AG04450 (cell line): ENCODE measurements around the gene PNCK. TPM values are rescaled to one million over a fixed set of nuclear protein-coding genes. Genes with fewer than 3 reads are reported as not detected.

Source experiments
- CTCF ChIA-PET: fragments of 300-600, 350-600 bp; formaldehyde crosslinking; extraction: SDS; loops from one replicate; lab custom pipeline; 2022; ENCODE audit warnings: antibody characterized with exemption, inconsistent platforms; lab: Charles Lee
- POLR2A ChIA-PET: fragments of 350-600 bp; formaldehyde crosslinking; extraction: SDS; loops from one replicate; lab custom pipeline; 2021; ENCODE audit warnings: antibody characterized with exemption, inconsistent platforms; lab: Yijun Ruan, JAX
- DNase-seq: peaks from one replicate; pipeline ENCODE4 v3.0.0-alpha.2; 2011; ENCODE audit warnings: low read depth, low spot score
- H3K27ac ChIP-seq: one replicate; pipeline ENCODE4 v1.5.1; 2012; ENCODE audit warnings: low read depth, low read length, control low read depth
- H3K27me3 ChIP-seq: one replicate; pipeline ENCODE4 v1.6.0; 2012; ENCODE audit warnings: low read length; ENCODE audit not compliant: control insufficient read depth, insufficient read depth
- H3K4me3 ChIP-seq: 2 replicates; pipeline ENCODE4 v1.5.1; 2011; ENCODE audit warnings: mild to moderate bottlenecking, low read depth, low read length, control low read depth
- H3K9me3 ChIP-seq: 2 replicates; pipeline ENCODE4 v1.5.1; 2012; ENCODE audit warnings: low read length; ENCODE audit not compliant: control insufficient read depth, insufficient read depth
- polyA plus RNA-seq: library from polyadenylated mRNA; depleted of rRNA; stranded (reverse); fragments of >200 nt; gene quantifications from 2 replicates; pipeline ENCODE4 v1.2.3, GENCODE V29; 2011
- TF ChIP-seq, protein P1 (sequence below): IDR thresholded peaks from 2 replicates; pipeline ENCODE4 v1.5.1; 2011; ENCODE audit warnings: low read depth, low read length, control low read depth, inconsistent platforms

Gene PNCK
- polyA plus RNA-seq, 1 experiment = not detected

DNA sequence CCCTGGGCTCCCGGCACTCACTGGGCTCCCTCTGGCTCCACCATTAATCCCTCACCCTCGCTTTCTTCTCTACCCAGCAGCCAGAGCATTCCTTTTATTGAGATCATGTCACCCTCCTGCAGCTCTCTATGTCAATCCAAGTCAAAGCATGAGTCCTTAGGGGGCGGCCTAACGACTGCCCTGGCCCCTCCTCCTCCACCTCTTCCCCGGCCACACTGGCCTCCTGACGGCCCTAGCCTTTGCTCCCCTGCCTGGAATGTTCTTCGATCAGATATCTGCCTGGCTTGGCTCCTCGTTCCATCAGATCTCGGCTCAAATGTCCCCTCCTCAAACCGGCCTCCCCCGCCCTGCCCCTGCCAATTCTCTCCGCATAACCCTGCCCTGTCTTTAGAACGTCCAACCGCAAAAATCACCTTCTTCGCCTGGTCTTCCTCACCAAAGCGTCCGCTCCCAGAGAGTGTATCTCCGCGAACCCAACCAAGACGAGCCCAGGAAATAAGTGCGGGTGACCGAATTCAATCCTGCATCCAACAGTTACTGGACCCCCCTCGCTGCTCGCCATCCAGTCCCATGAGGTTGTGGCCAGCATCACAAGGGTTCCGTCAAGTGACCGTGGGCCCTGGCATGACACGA lies 722 bp upstream of the PNCK start:
- no peak overlapping the region for H3K27ac ChIP-seq
- ChIA-PET POLR2A (no interaction called here), CTCF (no interaction called here)
- no peaks in the 10 kb centered on the region for H3K9me3 ChIP-seq
- TF ChIP-seq, protein P1, sequence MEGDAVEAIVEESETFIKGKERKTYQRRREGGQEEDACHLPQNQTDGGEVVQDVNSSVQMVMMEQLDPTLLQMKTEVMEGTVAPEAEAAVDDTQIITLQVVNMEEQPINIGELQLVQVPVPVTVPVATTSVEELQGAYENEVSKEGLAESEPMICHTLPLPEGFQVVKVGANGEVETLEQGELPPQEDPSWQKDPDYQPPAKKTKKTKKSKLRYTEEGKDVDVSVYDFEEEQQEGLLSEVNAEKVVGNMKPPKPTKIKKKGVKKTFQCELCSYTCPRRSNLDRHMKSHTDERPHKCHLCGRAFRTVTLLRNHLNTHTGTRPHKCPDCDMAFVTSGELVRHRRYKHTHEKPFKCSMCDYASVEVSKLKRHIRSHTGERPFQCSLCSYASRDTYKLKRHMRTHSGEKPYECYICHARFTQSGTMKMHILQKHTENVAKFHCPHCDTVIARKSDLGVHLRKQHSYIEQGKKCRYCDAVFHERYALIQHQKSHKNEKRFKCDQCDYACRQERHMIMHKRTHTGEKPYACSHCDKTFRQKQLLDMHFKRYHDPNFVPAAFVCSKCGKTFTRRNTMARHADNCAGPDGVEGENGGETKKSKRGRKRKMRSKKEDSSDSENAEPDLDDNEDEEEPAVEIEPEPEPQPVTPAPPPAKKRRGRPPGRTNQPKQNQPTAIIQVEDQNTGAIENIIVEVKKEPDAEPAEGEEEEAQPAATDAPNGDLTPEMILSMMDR = no peak
- no peak overlapping the region for H3K4me3 ChIP-seq
- H3K27me3 ChIP-seq = peaks cover 9% of the 10 kb centered on the region
- DNase-seq = no peak

DNA sequence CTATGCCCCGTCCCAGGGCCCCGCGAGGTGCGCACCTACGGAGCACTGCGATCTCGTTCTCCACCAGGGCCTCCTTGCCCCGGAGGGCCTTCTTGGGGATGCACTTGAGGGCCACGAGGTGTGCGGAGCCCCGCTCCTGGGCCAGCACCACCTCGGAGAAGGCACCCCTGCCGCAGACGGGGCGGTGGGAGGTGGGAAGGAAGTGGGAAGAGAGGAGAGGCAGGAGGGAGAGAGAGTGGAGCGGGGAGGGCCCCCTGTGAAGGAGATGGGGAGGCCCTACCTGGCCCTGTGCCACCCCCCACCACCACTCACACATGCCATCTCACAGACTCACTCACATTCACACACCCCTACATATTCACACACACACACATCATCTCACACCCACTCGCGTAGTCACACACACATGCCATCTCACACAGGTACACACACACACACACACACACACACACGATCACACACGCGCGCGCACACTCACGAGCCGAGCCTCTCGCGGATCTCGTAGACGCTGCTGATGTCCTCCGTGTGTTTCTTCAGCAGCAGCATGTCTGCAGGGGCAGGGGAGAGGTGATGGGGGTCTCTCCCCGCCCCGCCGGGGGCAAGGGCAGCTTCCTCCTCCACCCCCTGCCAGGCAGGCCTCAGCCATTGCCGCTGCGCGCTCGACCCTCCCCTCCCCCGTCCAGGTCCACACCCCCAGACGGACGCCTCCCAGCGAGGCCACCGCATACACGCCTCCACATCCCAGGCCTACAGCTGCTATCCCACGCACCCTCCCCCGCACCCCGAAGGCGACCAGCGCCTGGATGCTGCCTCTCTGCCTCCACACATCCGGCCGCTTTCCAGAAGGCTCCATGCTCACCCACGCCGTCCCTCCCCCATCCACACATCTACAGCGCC lies 834 bp downstream of the PNCK start:
- no peaks in the 10 kb centered on the region; the same call in 1 of the 2 replicates for H3K9me3 ChIP-seq
- no peak for DNase-seq
- peaks cover 9% of the 10 kb centered on the region for H3K27me3 ChIP-seq
- H3K4me3 ChIP-seq = no peak overlapping the region
- CTCF ChIA-PET = no interaction called here
- H3K27ac ChIP-seq = no peak overlapping the region
- TF ChIP-seq, protein P1 = no peak
- POLR2A ChIA-PET = no interaction called here

DNA sequence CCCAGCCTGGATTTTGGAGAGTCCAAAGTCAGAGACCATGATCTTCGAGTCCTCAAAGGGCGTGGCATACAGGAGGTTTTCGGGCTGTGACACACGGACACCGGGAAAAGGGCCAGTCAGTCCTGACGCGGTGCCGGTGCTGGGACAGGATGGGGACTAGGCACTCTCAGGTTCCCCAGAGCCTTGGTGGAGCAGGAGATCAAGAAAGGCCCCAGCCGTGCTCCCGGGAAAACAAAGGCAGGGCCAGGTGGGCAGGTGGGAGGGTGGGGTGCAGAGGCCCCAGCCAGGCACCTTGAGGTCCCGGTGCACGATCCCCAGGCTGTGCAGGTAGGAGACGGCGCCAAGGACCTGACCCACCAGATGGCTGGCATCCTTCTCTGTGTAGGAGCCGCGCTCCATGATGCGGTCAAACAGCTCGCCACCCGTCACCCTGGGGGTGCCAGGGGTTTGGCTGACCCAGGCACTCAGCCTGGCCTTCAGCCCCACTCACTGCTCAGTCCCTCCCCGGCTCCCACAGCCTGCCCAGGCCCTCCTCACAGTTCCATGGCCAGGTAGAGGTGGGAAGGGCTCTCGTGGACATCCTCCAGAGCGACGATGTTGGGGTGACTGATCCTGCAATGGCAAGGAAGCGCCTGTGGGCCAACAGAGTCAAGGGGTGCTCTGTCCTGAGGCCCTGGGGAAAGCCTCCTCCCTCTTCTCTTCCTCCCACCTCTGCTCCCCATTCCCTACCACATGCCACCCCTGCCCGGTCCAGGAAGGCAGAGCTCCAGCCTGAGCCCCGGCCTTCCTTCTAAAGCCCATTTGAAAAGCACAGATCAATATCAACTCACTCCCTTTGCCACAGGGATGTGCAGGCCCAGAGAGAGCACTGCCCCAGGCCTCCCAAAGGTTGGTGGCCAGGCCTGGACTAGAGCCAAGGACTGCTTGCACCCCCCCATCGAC lies 1.8 kb downstream of the PNCK start:
- CTCF ChIA-PET = interaction anchor here (0.5 to 1.7 kb wide), 2 partner anchors 73 to 118 kb away, joined by 3 read pairs; no protein-coding TSS in a partner anchor
- TF ChIP-seq, protein P1 = no peak
- DNase-seq = no peak
- POLR2A ChIA-PET = no interaction called here
- Histone ChIP-seq H3K27me3 (peaks cover 9% of the 10 kb centered on the region), H3K4me3 (no peak overlapping the region), H3K9me3 (no peaks in the 10 kb centered on the region; the same call in 1 of the 2 replicates), H3K27ac (no peak overlapping the region)

DNA sequence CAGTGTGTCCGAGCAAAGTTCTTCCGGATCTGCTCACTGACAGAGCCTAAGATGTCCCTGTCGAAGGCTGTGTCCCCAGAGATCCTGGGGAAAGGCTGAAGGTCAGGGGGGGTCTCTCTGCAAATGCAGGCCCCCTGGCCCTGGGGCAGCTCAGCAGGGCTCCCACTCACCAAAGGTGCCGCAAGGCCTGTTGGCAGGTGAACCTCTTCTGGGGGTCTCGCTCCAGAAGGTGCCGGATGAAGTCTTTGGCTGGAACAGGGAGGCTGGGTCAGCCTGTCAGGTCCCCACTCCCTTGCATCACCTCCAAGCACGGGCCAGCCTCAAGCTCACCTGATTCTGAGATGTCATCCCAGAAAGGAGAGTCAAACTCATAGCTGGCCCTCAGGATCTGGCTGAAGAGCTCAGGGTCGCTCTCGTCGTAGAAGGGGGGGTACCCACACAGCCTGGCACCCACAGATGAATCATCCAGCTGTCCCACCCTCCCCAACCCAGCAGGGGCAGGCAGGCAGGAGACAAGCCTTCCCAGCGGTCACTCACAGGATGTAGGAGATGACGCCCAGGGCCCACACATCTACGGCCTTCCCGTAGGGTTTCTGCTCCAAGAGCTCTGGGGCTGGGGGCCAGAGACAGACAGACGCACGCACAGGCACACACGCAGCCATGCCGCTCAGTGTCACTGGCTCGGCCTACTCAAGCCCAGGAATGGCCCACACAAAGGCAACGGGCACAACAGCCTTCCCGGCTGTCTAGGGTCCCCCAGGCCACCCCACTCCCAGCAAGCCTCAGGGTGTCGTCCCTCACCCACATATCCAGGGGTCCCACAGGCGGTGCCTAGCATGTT lies 2.6 kb downstream of the PNCK start:
- Histone ChIP-seq H3K4me3 (no peak overlapping the region), H3K9me3 (no peaks in the 10 kb centered on the region; the same call in 1 of the 2 replicates), H3K27me3 (peaks cover 11% of the 10 kb centered on the region), H3K27ac (no peak overlapping the region)
- CTCF ChIA-PET = interaction anchor here (0.5 to 1.7 kb wide), 2 partner anchors 72 to 117 kb away, joined by 3 read pairs; no protein-coding TSS in a partner anchor
- POLR2A ChIA-PET = no interaction called here
- no peak for DNase-seq
- TF ChIP-seq, protein P1 = no peak
